OCI-LY1 (cell line): ENCODE measurements around the gene C19orf47.

Experiments used
- EZH2 ChIP-seq: fragments of 200-600 bp; sonication (generic), shearing (Covaris generic); IDR thresholded peaks from 2 replicates; pipeline ENCODE4 v1.8.0; 2017; ENCODE audit warnings: borderline replicate concordance, mixed run types, mild to moderate bottlenecking, antibody characterized with exemption, low read length, moderate library complexity, mixed read lengths
- TF ChIP-seq, protein P1 (sequence below): fragments of 200-600 bp; sonication (generic), shearing (Covaris generic); IDR thresholded peaks from 2 replicates; pipeline ENCODE4 v1.5.1; 2017; ENCODE audit warnings: mild to moderate bottlenecking, antibody characterized with exemption, low read length, moderate library complexity, mixed read lengths

DNA sequence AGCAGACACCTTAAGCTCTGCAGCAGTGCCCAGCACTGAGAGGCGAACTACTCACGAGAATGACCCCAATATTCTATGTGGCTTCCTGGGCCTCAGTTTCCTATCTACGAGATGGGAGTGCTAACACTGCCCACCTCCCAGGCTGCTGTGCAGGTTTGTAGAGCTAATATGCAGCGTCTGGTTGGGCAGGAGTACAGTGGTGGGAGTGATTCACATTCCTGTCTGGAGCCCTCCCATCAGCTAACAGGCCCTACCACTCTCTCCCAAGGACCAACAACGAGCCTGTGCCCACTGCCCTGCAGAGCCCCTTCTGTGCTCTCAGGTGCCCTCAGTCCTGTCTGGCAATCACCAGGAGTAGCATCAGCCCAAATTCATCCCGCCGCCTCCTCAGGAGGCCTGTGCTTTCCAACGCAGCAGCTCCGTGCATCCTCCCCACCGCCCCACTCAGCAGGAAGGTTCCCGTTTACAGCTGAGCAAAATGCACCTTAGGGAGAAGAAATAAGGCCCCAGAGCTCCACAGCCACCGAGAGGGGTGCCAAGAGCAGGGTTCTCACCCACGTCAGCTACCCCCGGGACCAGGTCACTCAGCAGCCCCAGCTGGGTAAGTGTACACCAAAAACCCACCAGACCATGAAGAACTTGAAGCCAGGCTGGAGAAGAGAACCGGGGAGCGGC is 69.7 kb downstream of the C19orf47 start:
- TF ChIP-seq EZH2, result no peak
- TF ChIP-seq, protein P1, sequence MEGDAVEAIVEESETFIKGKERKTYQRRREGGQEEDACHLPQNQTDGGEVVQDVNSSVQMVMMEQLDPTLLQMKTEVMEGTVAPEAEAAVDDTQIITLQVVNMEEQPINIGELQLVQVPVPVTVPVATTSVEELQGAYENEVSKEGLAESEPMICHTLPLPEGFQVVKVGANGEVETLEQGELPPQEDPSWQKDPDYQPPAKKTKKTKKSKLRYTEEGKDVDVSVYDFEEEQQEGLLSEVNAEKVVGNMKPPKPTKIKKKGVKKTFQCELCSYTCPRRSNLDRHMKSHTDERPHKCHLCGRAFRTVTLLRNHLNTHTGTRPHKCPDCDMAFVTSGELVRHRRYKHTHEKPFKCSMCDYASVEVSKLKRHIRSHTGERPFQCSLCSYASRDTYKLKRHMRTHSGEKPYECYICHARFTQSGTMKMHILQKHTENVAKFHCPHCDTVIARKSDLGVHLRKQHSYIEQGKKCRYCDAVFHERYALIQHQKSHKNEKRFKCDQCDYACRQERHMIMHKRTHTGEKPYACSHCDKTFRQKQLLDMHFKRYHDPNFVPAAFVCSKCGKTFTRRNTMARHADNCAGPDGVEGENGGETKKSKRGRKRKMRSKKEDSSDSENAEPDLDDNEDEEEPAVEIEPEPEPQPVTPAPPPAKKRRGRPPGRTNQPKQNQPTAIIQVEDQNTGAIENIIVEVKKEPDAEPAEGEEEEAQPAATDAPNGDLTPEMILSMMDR, result no peak
